Type B pancreatic cell (in vitro differentiated cells): ENCODE measurements around the gene RALY. TPM values are rescaled to one million over a fixed set of nuclear protein-coding genes. Genes with fewer than 3 reads are reported as not detected.
A peak's percentile ranks its signal among the peaks of the same experiment; 100 is the strongest.

Experiments used
- DNase-seq: peaks from one replicate; pipeline ENCODE4 v3.0.0; 2021; ENCODE audit warnings: mixed read lengths; ENCODE audit not compliant: unreplicated experiment; ENCODE audit errors: extremely low spot score
- H3K27ac Mint-ChIP-seq: 2 replicates; pipeline ENCODE4 v1.8.0; 2021; ENCODE audit warnings: mild to moderate bottlenecking, mixed read lengths
- H3K27me3 Mint-ChIP-seq: 2 replicates; pipeline ENCODE4 v1.8.0; 2021; ENCODE audit warnings: mixed read lengths
- H3K36me3 Mint-ChIP-seq: 2 replicates; pipeline ENCODE4 v1.8.0; 2021; ENCODE audit warnings: mixed read lengths
- H3K4me1 Mint-ChIP-seq: one replicate; pipeline ENCODE4 v1.8.0; 2021; ENCODE audit warnings: mixed read lengths; ENCODE audit not compliant: unreplicated experiment
- H3K4me3 Mint-ChIP-seq: 2 replicates; pipeline ENCODE4 v1.8.0; 2021; ENCODE audit warnings: mild to moderate bottlenecking, mixed read lengths
- H3K9me3 Mint-ChIP-seq: 2 replicates; pipeline ENCODE4 v1.8.0; 2021; ENCODE audit warnings: mixed read lengths
- total RNA-seq: library from RNA; stranded (reverse); gene quantifications from 2 replicates; pipeline ENCODE4 v1.2.1, GENCODE V29; 2021; ENCODE audit warnings: low replicate concordance
- TF ChIP-seq, protein P1 (sequence below): fragments of 200-600 bp; sonication (generic); conservative IDR thresholded peaks from 2 replicates; pipeline ENCODE4 v1.5.0; 2021; ENCODE audit warnings: antibody characterized with exemption, mild to moderate bottlenecking

The RALY gene
- total RNA-seq, 1 donor from 2014 or later: 215 TPM

DNA sequence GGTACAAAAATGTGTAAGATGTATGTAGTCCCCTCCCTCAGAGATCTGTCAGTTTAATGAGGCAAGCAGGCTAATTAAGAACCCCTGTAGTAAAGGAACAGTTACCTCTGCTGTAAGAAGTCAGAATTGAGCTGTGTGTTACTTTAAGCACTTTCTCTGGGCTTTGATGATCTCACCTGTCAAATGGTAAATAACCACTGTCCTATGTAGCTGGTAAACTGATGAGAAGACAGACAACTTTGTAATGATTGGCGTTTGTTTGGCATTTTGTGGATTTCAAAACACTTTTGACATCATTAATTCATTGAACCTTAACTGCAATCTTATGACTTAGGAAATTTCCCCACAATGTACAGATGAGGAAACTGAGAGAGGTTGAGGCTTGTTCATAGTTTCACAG lies 55.7 kb downstream of the RALY start:
- TF ChIP-seq, protein P1, sequence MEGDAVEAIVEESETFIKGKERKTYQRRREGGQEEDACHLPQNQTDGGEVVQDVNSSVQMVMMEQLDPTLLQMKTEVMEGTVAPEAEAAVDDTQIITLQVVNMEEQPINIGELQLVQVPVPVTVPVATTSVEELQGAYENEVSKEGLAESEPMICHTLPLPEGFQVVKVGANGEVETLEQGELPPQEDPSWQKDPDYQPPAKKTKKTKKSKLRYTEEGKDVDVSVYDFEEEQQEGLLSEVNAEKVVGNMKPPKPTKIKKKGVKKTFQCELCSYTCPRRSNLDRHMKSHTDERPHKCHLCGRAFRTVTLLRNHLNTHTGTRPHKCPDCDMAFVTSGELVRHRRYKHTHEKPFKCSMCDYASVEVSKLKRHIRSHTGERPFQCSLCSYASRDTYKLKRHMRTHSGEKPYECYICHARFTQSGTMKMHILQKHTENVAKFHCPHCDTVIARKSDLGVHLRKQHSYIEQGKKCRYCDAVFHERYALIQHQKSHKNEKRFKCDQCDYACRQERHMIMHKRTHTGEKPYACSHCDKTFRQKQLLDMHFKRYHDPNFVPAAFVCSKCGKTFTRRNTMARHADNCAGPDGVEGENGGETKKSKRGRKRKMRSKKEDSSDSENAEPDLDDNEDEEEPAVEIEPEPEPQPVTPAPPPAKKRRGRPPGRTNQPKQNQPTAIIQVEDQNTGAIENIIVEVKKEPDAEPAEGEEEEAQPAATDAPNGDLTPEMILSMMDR: no peak
- Mint-ChIP-seq H3K4me1 (peaks cover 55% of the 10 kb centered on the region), H3K36me3 (no peaks in the 10 kb centered on the region), H3K9me3 (no peaks in the 10 kb centered on the region), H3K27me3 (no peaks in the 10 kb centered on the region), H3K4me3 (no peak overlapping the region), H3K27ac (no peak overlapping the region)
- no peak for DNase-seq

DNA sequence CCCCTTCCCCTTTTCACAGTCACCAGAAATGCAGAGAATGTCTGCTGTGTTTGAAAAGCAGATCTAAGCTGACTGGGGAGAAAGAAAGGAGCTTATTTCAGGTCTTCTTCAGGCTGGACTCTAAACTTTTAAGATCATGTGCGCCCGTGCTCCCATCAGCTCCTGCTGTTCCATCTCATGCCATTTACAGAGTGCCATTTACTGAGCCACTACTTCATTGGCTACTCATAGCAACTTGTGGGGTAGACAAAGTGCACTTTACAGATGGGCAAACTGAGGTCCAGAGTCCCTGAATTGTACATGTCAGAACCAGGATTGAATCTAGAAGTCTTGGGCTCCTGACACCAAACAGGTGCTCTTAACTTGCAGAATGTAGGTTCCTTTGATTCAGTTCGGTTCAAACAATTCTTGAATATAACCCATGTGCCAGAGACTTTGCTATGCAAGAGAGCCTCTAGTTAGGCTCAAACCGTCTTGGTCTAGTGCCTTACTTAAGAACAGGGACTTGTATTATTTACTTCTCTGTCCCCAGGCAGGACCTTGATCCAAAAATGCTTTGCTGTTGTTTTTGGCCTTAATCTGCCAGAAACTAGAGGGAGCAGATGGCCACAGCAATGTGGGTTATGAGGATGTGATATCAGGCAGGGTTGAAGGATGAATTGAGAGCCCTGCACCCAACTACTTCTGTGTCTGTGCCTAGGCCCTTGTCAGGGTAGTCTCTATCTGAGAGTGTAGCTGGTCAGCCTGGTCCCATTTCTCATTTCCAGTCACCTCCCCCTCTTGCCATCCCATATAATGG lies 56.4 kb downstream of the RALY start:
- no peak for DNase-seq
- Mint-ChIP-seq H3K27ac (no peak overlapping the region), H3K4me3 (no peak overlapping the region), H3K36me3 (no peaks in the 10 kb centered on the region), H3K27me3 (no peaks in the 10 kb centered on the region), H3K9me3 (no peaks in the 10 kb centered on the region), H3K4me1 (peaks cover 54% of the 10 kb centered on the region)
- TF ChIP-seq, protein P1: no peak

DNA sequence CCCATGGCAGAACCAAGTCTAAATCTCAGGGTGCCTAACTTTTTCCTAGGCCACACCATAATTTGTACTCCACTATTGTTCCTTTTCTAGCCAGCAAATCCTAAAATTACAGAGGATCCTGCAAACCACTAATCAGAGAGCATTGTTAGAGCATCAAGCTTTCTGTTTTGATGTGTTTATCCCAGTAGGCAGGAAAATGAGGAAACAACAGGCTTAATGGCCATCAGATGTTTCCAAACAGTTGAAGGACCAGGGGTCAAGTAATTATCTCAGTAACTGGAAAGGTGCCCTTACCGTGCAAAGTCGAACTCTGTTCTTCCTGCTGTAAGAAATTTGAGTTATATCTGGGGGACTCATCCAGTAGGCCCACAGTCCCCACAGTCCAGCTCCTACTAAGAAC lies 58.7 kb downstream of the RALY start:
- TF ChIP-seq, protein P1: no peak
- Mint-ChIP-seq H3K4me1 (peaks cover 47% of the 10 kb centered on the region), H3K4me3 (no peak overlapping the region), H3K27ac (peak overlapping the region; percentile 19), H3K27me3 (no peaks in the 10 kb centered on the region), H3K9me3 (no peaks in the 10 kb centered on the region), H3K36me3 (no peaks in the 10 kb centered on the region)
- DNase-seq: no peak

DNA sequence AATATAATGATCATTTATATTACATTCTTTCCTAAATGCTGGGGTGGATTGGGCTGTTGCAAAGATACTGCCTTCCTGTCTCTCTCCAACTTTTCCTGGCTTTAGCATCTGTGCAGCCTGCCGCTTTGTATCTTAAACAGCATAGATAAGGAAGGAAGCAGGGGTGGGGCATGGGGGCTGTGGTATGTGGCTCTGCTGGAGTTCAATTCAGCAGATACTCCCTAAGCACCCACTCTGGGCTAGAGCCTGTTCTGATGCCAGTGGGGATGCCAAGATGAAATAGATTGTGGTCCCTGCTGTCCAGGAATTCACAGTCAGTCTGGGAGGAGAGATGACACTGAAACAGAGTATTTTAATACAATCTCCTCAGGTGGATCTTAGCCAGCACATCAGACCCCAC lies 61.6 kb downstream of the RALY start:
- Mint-ChIP-seq H3K4me1 (peaks cover 55% of the 10 kb centered on the region), H3K36me3 (peaks cover 12% of the 10 kb centered on the region), H3K27ac (no peak overlapping the region), H3K9me3 (no peaks in the 10 kb centered on the region), H3K27me3 (no peaks in the 10 kb centered on the region), H3K4me3 (no peak overlapping the region)
- TF ChIP-seq, protein P1: no peak
- DNase-seq: no peak

DNA sequence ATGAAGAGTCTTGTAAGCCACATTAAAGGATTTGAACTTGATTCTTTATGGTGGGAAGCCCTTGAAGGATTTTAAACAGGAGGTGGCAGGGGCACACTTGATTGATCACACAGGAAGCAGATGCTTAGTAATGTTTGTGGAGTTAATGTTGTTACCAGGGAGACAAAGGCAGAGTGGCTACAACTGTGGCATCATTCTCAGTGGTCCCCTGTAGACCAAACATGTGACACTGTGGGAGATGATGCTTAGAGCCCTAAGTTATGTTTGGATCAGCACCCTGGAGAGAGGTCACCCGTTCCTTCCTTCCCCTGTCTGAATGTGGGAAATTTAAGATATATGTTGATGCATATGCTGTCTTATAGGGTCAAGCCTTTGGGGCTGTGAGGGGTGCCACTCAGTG lies 65.1 kb downstream of the RALY start:
- TF ChIP-seq, protein P1: no peak
- no peaks in the 10 kb centered on the region for H3K27me3 Mint-ChIP-seq
- peaks cover 16% of the 10 kb centered on the region for H3K36me3 Mint-ChIP-seq
- H3K4me3 Mint-ChIP-seq: no peak overlapping the region
- DNase-seq: no peak
- H3K9me3 Mint-ChIP-seq: no peaks in the 10 kb centered on the region
- peak overlapping the region; percentile 0 for H3K27ac Mint-ChIP-seq
- peaks cover 54% of the 10 kb centered on the region for H3K4me1 Mint-ChIP-seq
